ENCODE data around the gene GNGT2.

The GNGT2 gene

GRCh38 chr17:49229805-49230600 lies 19.6 kb upstream of the GNGT2 start:
- DNase-seq (ENCODE audit: low read depth in 1 of 2, low spot score in 1 of 2): no peak

GRCh38 chr17:49229076-49229804 lies 18.9 kb upstream of the GNGT2 start:
- no peak for DNase-seq (ENCODE audit: low read depth in 1 of 2, low spot score in 1 of 2)

- DNase-seq (ENCODE audit: low read depth in 1 of 2, low spot score in 1 of 2): peak; percentile 60 to 61
Observed at GRCh38 chr17:49227436-49228261, 17.3 kb upstream of the GNGT2 start.

GRCh38 chr17:49226771-49227435 lies 16.5 kb upstream of the GNGT2 start:
- DNase-seq (ENCODE audit: low read depth in 1 of 2, low spot score in 1 of 2): no peak

- DNase-seq (ENCODE audit: low read depth in 1 of 2, low spot score in 1 of 2): no peak
Observed at GRCh38 chr17:49225554-49226236, 15.3 kb upstream of the GNGT2 start.

- DNase-seq (ENCODE audit: low read depth in 1 of 2, low spot score in 1 of 2): no peak
Observed at GRCh38 chr17:49224997-49225337, 14.6 kb upstream of the GNGT2 start.

GRCh38 chr17:49224198-49224996 lies 14.0 kb upstream of the GNGT2 start:
- peak in 1 of 2 donors; percentile 33 for DNase-seq (ENCODE audit: low read depth in 1 of 2, low spot score in 1 of 2)

GRCh38 chr17:49223517-49224197 lies 13.3 kb upstream of the GNGT2 start:
- DNase-seq (ENCODE audit: low read depth in 1 of 2, low spot score in 1 of 2): peak in 1 of 2 donors; percentile 63

GRCh38 chr17:49223168-49223516 lies 12.8 kb upstream of the GNGT2 start:
- DNase-seq (ENCODE audit: low read depth in 1 of 2, low spot score in 1 of 2): no peak

GRCh38 chr17:49219987-49220386 lies 9.6 kb upstream of the GNGT2 start:
- no peak for DNase-seq (ENCODE audit: low read depth in 1 of 2, low spot score in 1 of 2)

GRCh38 chr17:49218941-49219913 lies 8.9 kb upstream of the GNGT2 start:
- DNase-seq (ENCODE audit: low read depth in 1 of 2, low spot score in 1 of 2): no peak

- peak in 1 of 2 donors; percentile 44 for DNase-seq (ENCODE audit: low read depth in 1 of 2, low spot score in 1 of 2)
Observed at GRCh38 chr17:49217651-49218413, 7.5 kb upstream of the GNGT2 start.

GRCh38 chr17:49216953-49217650 lies 6.7 kb upstream of the GNGT2 start:
- DNase-seq (ENCODE audit: low read depth in 1 of 2, low spot score in 1 of 2): no peak

GRCh38 chr17:49216482-49216881 lies 6.1 kb upstream of the GNGT2 start:
- no peak for DNase-seq (ENCODE audit: low read depth in 1 of 2, low spot score in 1 of 2)

- DNase-seq (ENCODE audit: low read depth in 1 of 2, low spot score in 1 of 2): no peak
Observed at GRCh38 chr17:49214676-49215360, 4.4 kb upstream of the GNGT2 start.

- DNase-seq (ENCODE audit: low read depth in 1 of 2, low spot score in 1 of 2): no peak
Observed at GRCh38 chr17:49213847-49214246, 3.5 kb upstream of the GNGT2 start.

Data from stimulated activated CD4-positive, alpha-beta T cell treated with anti-CD3 and anti-CD28 coated beads, Interleukin-15, amount 100 ng/mL, for 1 hour (primary cell).